ENCODE data around the gene EGFL8.
"Not testable (repeated sequence)": the region's sequence is repeated elsewhere in the genome, so short reads cannot be mapped to it uniquely, and the experiment has no call there.

EGFL8 gene

DNA sequence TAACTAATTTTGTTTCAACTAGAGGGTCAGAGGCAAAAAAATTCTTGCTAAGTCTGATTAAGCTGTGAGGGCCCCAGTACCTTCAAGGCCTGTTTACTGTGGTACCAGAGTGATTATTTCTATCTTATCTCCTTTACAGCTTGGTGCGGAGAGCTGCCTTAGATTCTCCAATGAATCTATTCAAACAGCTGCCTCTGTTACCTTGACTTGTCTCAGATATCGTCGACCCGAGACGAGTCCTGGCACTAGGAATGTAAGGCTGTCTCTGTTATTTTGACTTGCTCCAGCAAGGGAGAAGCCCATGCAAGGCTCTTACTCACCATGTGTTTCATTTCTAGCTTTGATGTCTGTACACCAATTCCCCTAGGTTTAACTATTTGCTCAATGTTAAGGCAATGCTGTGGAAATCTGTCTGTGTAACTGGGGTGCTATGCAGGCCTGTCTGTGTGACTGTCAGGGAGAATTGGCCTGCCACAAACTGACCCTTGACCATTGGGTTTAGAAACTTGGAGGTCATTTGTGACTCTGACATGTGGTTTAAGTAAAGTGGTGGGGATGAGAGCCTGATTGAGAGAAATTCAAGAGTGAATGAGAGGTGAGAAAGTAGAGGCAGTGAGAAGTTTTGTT is 23.9 kb upstream of the EGFL8 start:
- H3K4me3 ChIP-seq (ENCODE audit: low read length): no peak overlapping the region
- DNase-seq (ENCODE audit: low read depth, low spot score): no peak

DNA sequence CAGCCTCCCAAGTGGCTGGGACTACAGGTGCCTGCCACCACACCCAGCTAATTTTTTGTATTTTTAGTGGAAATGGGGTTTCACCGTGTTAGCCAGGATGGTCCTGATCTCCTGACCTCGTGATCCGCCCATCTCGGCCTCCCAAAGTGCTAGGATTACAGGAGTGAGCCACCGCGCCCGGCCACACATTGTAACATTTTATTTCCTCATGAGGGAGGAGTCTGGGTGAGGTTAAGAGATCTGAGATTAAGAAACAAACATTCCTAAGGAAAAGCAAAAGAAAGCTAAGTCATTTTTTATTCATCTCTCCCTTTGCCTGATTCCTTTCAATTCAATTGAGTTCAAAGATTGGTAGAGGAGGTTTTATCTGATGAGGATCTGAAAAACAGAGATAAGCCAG is 20.2 kb upstream of the EGFL8 start:
- not testable (repeated sequence) for H3K4me3 ChIP-seq (ENCODE audit: low read length)

DNA sequence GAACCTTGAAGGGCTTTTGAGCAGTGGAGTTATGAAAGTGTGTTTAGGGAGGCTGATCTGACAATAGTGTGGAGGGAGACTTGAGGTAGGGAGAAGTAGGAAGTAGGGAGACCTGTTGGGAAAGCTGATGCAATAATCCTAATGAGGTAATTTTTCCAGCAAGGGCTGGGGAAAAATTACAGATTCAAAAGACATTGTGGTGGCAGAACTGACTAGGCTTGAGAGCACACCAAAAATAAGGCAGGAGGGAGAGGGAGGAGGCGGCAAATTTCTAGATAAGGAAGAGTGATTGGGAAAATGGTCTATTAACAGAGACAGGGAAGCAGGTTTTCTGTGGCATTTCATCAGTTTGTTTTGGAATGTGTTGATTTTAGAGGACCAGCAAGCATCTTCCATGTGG is 18.1 kb upstream of the EGFL8 start:
- H3K4me3 ChIP-seq (ENCODE audit: low read length): no peak overlapping the region
- DNase-seq (ENCODE audit: low read depth, low spot score): no peak

More for the DNA sequence above, 20.2 kb upstream of the EGFL8 start:
- not testable (repeated sequence) for DNase-seq (ENCODE audit: low read depth, low spot score)

DNA sequence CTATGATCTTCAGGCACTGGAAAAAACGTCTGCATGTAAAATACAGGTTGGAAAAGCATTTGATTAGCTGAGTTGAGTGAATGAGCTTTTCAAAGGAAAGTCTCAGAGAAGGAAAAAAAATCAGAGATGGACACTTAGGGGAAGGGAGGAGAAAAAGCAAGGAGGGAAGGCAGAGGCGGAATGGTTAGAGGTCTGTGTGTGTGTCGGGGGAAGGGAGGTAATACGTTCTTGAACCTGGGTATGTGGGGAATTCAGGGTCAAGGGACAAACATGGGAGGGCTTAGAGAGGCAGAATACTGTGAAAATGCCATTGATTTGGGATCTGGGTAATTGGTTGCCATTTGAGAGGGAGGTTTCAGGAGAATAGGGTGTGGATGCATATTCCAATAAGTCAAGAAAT is 17.7 kb upstream of the EGFL8 start:
- H3K4me3 ChIP-seq (ENCODE audit: low read length): no peak overlapping the region
- no peak for DNase-seq (ENCODE audit: low read depth, low spot score)

DNA sequence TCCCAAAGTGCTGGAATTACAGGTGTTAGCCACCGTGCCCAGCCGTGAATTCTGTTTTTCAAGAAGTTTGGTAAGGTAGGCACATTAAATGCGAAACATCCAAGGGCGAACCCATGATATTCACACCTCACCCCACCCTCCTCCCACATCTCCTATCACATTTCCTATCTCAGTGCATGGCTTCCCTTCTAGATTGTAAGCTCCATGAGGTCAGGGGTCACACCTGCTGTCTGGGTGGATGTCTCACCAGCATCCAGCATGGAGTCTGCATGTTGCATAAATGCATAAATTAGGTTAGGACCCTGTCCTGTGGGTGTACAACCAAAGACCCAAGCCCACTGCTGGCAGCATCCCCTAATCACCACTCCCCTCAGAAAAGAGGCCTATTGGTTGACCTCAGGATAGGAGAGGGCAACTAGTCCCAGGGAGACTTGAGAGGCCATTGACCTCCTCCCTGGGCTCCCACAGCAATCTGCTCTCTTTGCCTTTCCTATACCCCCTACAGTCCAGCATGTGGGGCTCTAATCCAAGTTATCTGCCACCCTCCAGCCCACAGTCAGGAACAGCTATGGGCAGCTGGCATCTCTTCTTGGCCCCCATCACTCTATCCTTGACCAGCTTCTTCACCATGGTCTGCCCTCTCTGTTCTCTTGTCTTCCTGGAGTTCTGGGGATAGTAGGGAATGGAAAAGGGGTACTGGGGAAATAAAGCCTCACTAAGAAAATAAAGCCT is 16.8 kb upstream of the EGFL8 start:
- H3K4me3 ChIP-seq (ENCODE audit: low read length): no peak overlapping the region
- DNase-seq (ENCODE audit: low read depth, low spot score): no peak

DNA sequence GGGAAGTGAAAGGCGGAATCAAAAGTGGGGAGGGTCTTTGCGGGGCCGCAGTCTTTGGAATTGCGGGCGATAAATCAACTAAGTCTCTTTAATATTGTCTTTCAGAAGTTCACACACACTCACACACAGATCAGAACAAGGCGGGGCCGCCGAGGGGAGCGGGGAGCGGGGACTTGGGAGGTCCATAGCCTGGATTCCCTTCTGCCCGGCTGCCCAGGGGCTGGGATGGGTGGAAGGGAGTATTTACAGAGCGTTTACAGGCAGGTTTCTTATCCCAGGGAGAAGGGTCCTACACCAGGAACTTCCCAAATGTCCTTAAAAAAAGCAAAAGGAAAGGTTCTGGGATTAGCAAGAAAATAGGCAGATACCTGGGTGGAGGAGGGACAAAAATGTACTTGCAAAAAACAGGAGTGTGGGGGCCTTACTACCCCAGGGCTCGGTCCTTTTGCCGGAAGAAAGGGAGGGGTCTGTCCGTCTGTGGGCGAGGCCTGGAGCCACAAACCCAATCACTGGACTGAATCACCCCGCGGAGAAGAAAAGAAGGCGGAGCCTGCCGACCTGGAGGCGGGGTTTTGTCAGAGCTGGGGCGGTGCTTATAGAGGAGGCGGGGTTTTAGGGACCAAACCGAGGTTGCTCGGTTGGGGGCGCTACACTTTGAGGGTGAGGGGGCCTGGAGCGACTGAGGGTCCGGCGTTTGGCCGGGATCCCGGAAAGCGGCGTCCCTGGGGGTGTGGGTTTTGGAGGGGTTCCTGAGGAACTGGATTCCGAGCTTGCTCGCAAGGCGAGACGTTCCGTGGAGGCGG is 15.9 kb upstream of the EGFL8 start:
- H3K4me3 ChIP-seq (ENCODE audit: low read length): no peak overlapping the region
- DNase-seq (ENCODE audit: low read depth, low spot score): no peak

DNA sequence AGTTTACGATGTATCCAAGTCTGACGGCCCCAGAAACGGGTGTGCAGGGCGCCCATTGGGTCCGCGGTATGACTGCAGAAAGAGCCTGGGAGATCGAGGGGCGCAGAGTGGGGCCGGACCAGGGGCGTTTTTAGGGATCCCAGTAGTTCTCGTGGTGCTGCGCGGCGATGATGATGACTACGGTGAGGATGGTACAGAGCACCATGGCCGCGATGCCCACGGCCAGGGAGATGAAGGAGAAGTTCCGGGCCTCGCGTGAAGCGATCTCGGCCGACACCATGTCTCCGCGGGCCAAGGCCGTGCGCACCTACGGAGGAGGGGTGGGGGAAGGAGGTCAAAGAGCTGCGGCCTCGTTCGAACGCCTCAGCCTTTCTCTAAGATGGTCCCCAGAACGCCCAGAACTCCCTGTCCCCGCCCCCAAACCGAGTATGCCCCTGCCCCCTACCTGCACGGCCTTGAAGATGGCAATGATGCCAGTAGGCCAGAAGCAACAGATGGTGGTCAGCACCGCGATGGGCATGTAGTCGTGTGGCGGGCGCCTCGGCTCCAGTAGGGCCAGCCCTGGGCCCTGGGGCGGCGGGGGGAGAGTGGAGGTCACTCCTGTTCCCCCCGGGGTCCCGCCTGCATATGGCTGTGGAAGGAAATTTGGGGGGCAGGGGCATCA is 15.2 kb upstream of the EGFL8 start:
- no peak for DNase-seq (ENCODE audit: low read depth, low spot score)
- no peak overlapping the region for H3K4me3 ChIP-seq (ENCODE audit: low read length)

DNA sequence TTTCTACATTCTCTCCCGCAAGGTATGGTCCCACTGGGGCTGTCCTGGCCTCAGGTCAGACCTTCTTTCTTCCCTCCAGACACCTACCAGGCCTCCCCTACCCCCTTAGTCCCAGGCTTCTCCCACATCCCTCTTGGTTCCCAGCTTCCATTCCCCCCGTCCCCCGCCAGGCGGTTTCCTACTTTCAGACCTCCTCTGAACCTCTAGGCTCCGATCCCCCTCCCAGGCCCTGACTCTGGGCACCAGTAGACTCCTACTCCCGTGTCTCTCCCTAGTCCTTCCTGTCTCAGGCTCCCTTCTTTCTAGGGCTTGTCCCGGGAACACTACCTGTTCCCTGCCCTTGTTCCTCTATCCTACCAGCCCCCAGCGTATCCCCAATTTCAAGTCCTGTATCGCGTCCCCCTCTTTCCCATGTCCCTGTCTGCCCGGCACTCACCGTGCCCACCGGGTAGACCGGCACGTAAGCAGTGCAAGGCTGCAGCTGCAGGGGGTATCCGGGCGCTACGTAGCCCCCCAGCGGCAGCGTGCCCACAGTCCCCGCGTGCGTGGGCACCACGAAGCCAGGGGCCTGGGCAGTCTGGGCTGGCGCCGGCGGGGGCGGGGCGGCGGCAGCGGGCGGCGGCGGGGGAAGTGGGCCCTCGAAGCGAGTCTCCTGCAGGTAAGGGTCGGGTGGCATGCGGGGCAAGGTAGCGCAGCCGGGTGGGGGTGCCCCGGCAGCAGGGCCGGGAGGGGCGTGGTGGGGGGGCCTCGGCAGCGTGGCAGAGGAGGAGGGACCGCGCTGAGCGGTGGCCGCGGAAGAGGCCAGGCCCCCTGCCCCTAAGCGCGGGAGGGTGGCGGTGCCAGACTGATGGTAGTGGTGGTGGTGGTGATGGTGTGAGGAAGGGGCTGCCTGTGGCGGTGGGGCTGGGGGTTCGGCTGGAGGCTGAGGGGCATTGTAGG is 14.2 kb upstream of the EGFL8 start:
- DNase-seq (ENCODE audit: low read depth, low spot score): no peak
- no peak overlapping the region for H3K4me3 ChIP-seq (ENCODE audit: low read length)

DNA sequence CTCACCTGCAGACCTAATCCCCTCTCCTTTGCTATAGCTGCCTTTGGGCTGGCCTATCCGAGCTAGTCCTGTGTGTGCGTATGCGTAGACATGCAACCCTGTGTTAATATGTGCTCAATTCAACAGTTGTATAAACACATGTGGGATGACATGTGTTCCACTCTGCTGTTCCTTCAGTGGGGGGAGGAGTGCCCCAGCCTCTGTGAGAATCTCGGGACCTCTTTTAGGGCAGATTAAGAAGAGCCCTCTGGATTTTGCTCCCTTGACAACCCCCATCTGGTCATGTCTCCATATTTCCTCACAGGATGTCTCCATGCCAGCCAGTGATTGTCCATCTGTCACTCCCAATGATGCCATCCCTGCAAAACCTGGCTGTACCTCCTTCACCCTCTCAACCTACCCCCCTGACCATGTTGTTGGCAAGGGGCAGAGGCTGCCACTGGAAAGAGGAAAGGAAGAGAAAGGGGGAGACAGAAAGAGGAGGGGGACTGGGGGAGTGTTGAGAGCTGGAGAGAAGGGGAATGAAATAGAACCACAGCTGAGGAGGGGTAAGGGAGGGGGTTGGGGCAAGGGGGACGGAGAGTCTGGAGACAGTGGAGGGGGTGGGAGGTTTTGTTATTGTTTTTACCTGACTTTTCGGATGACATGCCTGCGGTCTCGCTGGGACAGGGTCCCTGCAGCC is 13.1 kb upstream of the EGFL8 start:
- no peak for DNase-seq (ENCODE audit: low read depth, low spot score)
- no peak overlapping the region for H3K4me3 ChIP-seq (ENCODE audit: low read length)

DNA sequence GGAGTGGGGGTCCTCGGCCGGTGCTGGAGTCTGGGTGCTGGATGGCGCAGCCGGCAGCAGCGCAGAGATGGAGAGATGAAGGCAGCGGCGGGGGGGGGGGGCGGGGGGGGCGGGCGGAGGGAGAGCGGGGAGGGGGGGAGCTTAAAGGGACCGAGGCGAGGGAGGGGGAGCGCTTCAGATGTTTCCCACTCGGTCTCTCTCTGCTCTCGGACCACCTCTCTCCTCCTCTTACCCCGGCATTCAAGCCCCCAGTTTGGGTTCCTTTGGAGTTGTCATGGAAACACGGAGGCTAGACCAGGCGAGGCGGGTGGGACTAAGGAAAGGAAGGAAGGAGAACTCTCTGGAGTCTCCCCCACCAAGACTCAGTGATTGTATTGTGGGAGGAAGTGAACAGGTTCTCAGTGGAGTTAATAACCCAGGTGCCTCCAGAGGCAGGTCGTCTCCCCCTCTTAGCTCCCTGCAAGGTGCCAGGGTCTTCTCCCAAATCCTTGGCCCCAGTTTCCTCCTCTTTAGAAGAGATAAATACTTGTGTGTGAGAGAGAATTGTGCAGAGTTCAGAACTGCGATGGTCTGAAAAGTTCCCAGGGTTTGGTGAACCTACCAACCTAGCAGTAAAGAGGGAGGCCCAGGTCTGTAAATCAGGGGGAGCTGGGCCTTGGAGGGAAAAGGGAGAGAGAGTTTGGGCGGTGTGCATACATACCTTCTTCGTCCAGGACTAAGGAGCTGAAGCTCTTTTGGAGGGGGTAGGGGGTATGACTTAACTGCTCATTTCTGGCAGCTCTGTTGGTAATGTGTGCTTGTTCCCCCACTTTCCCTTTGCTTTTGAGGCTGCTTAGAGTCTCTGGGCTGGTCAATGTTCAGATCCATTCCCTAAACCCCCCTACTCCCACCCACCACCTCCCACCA is 12.3 kb upstream of the EGFL8 start, which contains the start of gene PRRT1:
TSS of gene PRRT1 (minus strand) at position 77 of the 906 bp plus-strand sequence. CDS start 112 bp downstream, outside the sequence.
- no peak for DNase-seq (ENCODE audit: low read depth, low spot score)
- H3K4me3 ChIP-seq (ENCODE audit: low read length): no peak within 1 kb of the TSS

DNA sequence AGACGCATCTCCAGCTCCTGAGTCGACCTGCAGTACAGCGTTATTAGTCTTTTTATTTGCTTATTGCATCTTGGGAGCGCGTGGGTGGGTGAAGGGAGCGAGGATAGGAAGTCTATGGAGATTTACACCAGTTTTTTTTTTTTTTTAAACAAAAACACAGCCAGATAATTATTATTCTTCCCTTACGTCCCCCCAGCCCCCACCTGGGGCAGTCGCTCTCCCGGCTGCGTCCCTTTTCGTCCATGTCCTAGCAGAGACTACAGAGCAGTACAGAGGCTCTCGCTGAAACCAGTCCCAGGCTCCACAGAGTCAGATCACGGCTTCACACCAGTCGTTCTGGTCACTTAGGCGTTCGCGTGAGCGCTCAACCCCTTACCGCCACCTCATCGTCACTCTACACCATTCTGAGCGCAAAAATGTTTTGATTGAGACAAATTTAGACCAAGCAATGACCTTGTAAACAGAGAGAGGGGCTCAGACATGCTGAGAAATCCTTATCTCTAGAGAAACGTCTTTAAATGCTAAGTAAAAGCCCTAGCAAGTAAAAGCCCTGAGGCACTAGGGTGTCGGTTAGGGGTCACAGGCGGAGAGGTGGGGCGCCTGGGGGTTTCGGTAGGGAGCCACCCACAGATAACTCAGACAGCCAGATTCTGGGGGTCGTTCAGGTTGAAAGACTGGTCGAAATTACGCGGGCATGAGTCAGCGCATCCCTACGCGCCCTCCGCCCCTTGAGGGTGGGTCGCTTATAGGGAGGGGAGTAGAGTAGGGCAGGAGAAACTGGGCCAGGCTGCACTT is 11.4 kb upstream of the EGFL8 start:
- DNase-seq (ENCODE audit: low read depth, low spot score): no peak
- H3K4me3 ChIP-seq (ENCODE audit: low read length): peak overlapping the region; percentile 75

DNA sequence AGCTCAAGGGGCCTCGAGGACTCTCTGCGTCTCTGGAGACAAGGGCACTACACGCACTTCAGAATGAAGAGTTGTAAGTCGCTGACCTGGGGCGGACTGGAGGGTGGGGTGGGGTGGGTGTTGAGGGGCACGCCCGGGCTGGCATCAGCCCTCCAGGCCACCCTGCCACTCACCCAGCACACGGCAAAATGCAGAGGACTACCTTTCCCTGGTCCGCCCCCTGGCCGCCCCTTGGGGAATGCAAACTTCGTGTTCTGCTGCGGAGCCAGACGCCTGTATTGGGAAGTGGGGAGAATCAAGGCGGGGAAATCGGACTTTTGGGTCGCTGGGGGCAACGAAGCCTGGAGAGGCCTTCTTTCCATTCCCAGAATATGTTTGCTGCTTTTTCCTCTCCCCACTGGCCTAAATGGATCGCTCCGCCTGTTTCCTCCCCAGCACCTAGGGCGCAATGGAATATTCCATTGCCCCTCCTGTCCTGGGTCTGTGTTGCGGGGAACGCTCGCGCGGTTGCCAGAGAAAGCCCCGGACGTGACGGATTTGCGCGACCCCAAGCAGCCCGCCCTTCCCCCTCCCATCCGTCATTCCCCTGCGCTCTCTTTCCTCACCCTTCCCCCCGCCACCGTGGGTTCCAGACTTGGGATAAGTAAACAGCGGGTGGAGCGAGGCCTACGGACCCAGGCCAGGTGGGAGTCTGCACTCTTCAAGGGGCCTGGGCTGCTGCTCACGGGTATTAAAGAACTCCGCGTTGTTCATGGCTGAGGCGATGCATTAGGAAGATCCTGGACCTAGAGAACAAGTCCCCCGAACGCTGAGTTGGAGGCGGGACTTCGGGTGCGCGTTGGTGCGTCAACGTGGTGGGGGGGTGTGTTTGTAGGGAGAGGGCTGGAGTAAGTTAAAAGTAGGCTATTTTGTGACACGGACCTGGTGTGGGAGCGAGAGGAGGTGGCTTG is 10.6 kb upstream of the EGFL8 start, which contains the start of gene PPT2:
TSS of gene PPT2 (plus strand) at position 578 of the 950 bp plus-strand sequence. CDS start 454 bp downstream, outside the sequence.
- peak within 1 kb of the TSS; percentile 75 for H3K4me3 ChIP-seq (ENCODE audit: low read length)
- DNase-seq (ENCODE audit: low read depth, low spot score): peak; percentile 93

DNA sequence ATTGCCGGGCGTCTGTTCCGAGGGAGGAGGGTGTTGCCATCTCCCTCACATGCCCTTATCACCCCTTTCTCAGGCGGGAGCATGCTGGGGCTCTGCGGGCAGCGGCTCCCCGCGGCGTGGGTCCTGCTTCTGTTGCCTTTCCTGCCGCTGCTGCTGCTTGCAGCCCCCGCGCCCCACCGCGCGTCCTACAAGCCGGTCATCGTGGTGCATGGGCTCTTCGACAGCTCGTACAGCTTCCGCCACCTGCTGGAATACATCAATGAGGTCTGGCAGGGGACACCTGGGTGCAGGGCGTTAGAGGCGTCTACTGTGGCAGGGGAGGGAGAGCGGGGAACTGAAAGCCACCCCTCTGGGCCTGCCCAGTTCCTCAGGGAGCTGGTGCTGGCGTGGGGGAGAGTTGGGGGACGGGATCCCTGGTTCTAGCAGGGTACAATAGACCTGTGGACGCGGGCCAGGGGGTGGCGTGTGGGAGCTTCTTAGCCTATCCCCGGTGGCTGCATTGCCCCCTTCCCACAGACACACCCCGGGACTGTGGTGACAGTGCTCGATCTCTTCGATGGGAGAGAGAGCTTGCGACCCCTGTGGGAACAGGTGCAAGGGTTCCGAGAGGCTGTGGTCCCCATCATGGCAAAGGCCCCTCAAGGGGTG is 9.8 kb upstream of the EGFL8 start:
- DNase-seq (ENCODE audit: low read depth, low spot score): peak; percentile 58
- H3K4me3 ChIP-seq (ENCODE audit: low read length): peak overlapping the region; percentile 75

DNA sequence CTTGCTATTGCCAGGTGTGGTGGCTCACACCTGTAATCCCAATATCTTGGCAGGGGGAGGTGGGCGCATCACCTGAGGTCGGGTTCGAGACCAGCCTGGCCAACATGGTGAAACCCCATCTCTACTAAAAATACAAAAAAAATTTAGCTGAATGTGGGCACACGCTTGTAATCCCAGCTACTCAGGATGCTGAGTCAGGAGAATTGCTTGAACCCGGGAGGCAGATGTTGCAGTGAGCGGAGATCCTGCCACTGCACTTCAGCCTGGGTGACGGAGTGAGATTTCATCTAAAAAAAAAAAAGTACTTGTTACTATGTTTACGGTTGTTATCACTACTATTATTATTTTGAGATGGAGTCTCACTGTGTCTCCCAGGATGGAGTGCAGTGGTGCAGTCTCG is 7.5 kb upstream of the EGFL8 start:
- H3K4me3 ChIP-seq (ENCODE audit: low read length): no peak overlapping the region
- no peak for DNase-seq (ENCODE audit: low read depth, low spot score)

DNA sequence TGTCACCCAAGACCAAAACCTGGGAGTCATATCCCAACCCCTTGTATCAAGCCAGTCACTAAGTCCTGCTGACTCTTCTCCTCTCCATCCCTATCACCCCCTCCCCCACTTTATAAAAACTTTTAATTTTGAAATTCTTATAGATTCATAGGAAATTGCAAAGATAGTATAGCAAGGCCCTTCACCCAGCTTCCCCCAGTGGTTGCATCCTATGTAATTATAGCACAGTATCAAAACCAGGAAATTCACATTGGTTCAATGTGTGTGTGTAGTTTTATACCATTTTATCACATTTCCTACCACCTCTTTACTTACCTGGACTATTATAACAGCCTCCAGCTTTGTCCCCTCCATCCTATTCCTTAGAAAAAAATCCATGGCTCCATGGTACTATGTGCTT is 6.3 kb upstream of the EGFL8 start:
- no peak overlapping the region for H3K4me3 ChIP-seq (ENCODE audit: low read length)
- DNase-seq (ENCODE audit: low read depth, low spot score): no peak

Data from Jurkat, Clone E6-1 (cell line).